HG02678 (cell line): ENCODE data around the gene ZNF219.
"Not testable (repeated sequence)": the region's sequence is repeated elsewhere in the genome, so short reads cannot be mapped to it uniquely, and the experiment has no call there.

Experiments used
- ATAC-seq: cut with Tn5 transposase; IDR thresholded peaks from one replicate; pipeline ENCODE4 v1.9.1; 2021; ENCODE audit warnings: mild to moderate bottlenecking, moderate library complexity; ENCODE audit not compliant: unreplicated experiment

The ZNF219 gene

GRCh38 chr14:21049271-21049673 lies 49.2 kb downstream of the ZNF219 start:
- no peak for ATAC-seq

- no peak for ATAC-seq
These were observed 49.8 kb downstream of the ZNF219 start for GRCh38 chr14:21048638-21049037.

GRCh38 chr14:21047378-21047781 lies 51.1 kb downstream of the ZNF219 start:
- no peak for ATAC-seq

- ATAC-seq, result no peak
These were observed 54.4 kb downstream of the ZNF219 start for GRCh38 chr14:21043974-21044618.

- ATAC-seq, result no peak
These were observed 55.0 kb downstream of the ZNF219 start for GRCh38 chr14:21043387-21043973.

GRCh38 chr14:21042918-21043317 lies 55.5 kb downstream of the ZNF219 start:
- no peak for ATAC-seq

GRCh38 chr14:21041676-21042433 lies 56.6 kb downstream of the ZNF219 start, which contains the start of gene RNASE7:
Gene RNASE7 (plus strand): TSS chr14:21042362. CDS start chr14:21042993, 631 bp downstream.
- ATAC-seq, result no peak

GRCh38 chr14:21040941-21041340 lies 57.5 kb downstream of the ZNF219 start:
- ATAC-seq, result not testable (repeated sequence)

GRCh38 chr14:21040370-21040925 lies 58.0 kb downstream of the ZNF219 start:
- ATAC-seq, result no peak
